Osteocyte (in vitro differentiated cells): ENCODE measurements around the gene ZNF527. TPM values are rescaled to one million over a fixed set of nuclear protein-coding genes. Genes with fewer than 3 reads are reported as not detected.
"Not testable (repeated sequence)": the region's sequence is repeated elsewhere in the genome, so short reads cannot be mapped to it uniquely, and the experiment has no call there.

Source experiments
- DNase-seq: peaks from one replicate; pipeline ENCODE4 v3.0.0; 2021; ENCODE audit warnings: mixed read lengths; ENCODE audit not compliant: unreplicated experiment; ENCODE audit errors: extremely low spot score
- H3K27ac Mint-ChIP-seq: one replicate; pipeline ENCODE4 v1.8.0; 2021; ENCODE audit warnings: mild to moderate bottlenecking, mixed read lengths; ENCODE audit not compliant: unreplicated experiment
- H3K27me3 Mint-ChIP-seq: one replicate; pipeline ENCODE4 v1.8.0; 2021; ENCODE audit warnings: mixed read lengths; ENCODE audit not compliant: unreplicated experiment
- H3K36me3 Mint-ChIP-seq: one replicate; pipeline ENCODE4 v1.8.0; 2021; ENCODE audit warnings: mixed read lengths; ENCODE audit not compliant: unreplicated experiment
- H3K4me1 Mint-ChIP-seq: one replicate; pipeline ENCODE4 v1.8.0; 2021; ENCODE audit warnings: mixed read lengths; ENCODE audit not compliant: unreplicated experiment
- H3K4me3 Mint-ChIP-seq: one replicate; pipeline ENCODE4 v1.8.0; 2021; ENCODE audit warnings: mild to moderate bottlenecking, moderate library complexity, mixed read lengths; ENCODE audit not compliant: unreplicated experiment
- H3K9me3 Mint-ChIP-seq: one replicate; pipeline ENCODE4 v1.8.0; 2021; ENCODE audit warnings: mixed read lengths; ENCODE audit not compliant: unreplicated experiment
- total RNA-seq: library from RNA; stranded (reverse); gene quantifications from 2 replicates; pipeline ENCODE4 v1.2.1, GENCODE V29; 2021
- TF ChIP-seq, protein P1 (sequence below): fragments of 200-600 bp; sonication (generic); IDR thresholded peaks from 2 replicates; pipeline ENCODE4 v1.5.0; 2021; ENCODE audit warnings: antibody characterized with exemption, mild to moderate bottlenecking, moderate library complexity

The ZNF527 gene
- total RNA-seq, 1 donor from 2014 or later: 7.3 TPM

DNA sequence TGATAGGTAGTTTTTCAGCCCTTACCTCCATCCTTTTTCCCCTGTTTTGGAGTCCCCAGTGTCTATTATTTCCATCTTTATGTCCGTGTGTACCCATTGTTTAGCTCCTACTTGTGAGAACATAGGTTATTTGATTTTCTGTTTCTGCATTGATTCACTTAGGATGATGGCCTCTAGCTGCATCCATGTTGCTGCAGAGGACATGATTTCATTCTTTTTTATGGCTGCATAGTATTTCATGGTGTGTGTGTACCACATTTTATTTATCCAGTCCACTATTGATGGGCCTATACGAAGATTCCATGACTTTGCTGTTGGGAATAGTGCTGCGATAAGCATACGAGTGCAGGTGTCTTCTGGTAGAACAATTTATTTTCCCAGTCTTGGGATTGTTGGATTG is 15.0 kb upstream of the ZNF527 start:
- peaks cover 25% of the 10 kb centered on the region for H3K9me3 Mint-ChIP-seq
- no peaks in the 10 kb centered on the region for H3K4me1 Mint-ChIP-seq
- peaks cover 80% of the 10 kb centered on the region for H3K36me3 Mint-ChIP-seq
- H3K4me3 Mint-ChIP-seq: no peak overlapping the region
- no peak overlapping the region for H3K27ac Mint-ChIP-seq
- no peak for DNase-seq
- TF ChIP-seq, protein P1, sequence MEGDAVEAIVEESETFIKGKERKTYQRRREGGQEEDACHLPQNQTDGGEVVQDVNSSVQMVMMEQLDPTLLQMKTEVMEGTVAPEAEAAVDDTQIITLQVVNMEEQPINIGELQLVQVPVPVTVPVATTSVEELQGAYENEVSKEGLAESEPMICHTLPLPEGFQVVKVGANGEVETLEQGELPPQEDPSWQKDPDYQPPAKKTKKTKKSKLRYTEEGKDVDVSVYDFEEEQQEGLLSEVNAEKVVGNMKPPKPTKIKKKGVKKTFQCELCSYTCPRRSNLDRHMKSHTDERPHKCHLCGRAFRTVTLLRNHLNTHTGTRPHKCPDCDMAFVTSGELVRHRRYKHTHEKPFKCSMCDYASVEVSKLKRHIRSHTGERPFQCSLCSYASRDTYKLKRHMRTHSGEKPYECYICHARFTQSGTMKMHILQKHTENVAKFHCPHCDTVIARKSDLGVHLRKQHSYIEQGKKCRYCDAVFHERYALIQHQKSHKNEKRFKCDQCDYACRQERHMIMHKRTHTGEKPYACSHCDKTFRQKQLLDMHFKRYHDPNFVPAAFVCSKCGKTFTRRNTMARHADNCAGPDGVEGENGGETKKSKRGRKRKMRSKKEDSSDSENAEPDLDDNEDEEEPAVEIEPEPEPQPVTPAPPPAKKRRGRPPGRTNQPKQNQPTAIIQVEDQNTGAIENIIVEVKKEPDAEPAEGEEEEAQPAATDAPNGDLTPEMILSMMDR: no peak
- H3K27me3 Mint-ChIP-seq: no peaks in the 10 kb centered on the region

DNA sequence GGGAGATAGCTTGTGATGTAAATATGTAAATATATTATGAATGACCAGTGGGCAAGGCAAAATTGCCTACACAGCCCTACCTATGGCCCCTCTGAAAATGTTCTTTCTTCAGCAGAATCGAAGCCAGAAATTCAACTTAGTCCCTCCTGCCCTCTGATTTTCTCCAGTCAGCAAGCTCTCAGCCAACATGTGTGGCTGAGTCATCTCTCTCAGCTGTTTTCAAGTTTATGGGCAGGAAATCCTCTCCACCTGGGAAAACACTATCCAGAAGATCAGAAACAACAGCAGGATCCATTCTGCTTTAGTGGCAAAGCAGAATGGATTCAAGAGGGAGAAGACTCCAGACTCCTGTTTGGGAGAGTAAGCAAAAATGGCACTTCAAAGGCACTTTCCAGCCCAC is 8.9 kb upstream of the ZNF527 start:
- H3K27me3 Mint-ChIP-seq: no peaks in the 10 kb centered on the region
- H3K9me3 Mint-ChIP-seq: peaks cover 29% of the 10 kb centered on the region
- TF ChIP-seq, protein P1: no peak
- H3K36me3 Mint-ChIP-seq: peaks cover 73% of the 10 kb centered on the region
- H3K27ac Mint-ChIP-seq: no peak overlapping the region
- H3K4me1 Mint-ChIP-seq: no peaks in the 10 kb centered on the region
- no peak overlapping the region for H3K4me3 Mint-ChIP-seq
- DNase-seq: no peak

DNA sequence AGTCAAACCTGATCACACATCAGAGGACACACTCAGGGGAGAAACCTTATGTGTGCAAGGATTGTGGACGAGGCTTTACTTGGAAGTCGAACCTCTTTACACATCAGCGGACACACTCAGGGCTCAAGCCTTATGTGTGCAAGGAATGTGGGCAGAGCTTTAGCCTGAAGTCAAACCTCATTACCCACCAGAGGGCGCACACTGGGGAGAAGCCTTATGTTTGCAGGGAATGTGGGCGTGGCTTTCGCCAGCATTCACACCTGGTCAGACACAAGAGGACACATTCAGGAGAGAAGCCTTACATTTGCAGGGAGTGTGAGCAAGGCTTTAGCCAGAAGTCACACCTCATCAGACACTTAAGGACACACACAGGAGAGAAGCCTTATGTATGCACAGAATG is 8.2 kb upstream of the ZNF527 start:
- Mint-ChIP-seq H3K27me3 (no peaks in the 10 kb centered on the region), H3K4me1 (no peaks in the 10 kb centered on the region), H3K4me3 (no peak overlapping the region), H3K36me3 (peaks cover 65% of the 10 kb centered on the region), H3K27ac (no peak overlapping the region), H3K9me3 (peaks cover 21% of the 10 kb centered on the region)
- TF ChIP-seq, protein P1: no peak
- DNase-seq: no peak

DNA sequence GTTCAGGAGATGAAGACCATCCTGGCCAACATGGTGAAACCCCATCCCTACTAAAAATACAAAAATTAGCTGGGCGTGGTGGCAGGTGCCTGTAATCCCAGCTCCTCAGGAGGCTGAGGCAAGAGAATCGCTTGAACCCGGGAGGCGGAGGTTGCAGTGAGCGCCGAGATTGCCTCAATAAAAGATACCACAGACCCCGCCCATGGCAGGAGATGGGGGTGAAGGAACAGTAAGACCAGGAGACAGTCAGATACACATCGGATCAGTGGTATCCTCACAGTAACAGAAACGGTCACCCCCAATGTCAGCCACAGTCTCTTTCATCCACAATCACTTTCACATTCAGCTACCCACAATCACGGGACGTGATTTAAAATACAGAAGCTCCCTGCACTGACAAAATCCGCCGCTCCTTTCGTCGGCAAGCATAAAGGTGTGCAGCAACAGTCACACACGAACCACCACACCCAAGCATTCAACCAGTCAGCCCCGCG is 466 bp upstream of the ZNF527 start:
- not testable (repeated sequence) for H3K36me3 Mint-ChIP-seq, H3K27me3 Mint-ChIP-seq, DNase-seq
- H3K9me3 Mint-ChIP-seq: peaks cover 12% of the 10 kb centered on the region
- H3K4me3 Mint-ChIP-seq: peak overlapping the region; percentile 99
- peaks cover 15% of the 10 kb centered on the region for H3K4me1 Mint-ChIP-seq
- H3K27ac Mint-ChIP-seq: peak overlapping the region; percentile 96

DNA sequence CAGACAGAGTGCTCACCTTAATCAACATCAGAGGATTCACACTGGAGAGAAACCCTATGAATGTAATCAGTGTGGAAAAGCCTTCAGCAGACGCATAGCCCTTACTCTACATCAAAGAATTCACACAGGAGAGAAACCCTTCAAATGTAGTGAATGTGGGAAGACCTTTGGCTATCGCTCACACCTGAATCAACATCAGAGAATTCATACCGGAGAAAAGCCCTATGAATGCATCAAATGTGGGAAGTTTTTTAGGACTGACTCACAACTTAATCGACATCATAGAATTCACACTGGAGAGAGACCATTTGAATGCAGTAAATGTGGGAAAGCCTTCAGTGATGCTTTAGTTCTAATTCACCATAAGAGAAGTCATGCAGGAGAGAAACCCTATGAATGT is 18.3 kb downstream of the ZNF527 start:
- Mint-ChIP-seq H3K4me3 (no peak overlapping the region), H3K36me3 (peaks cover 66% of the 10 kb centered on the region), H3K9me3 (peaks cover 63% of the 10 kb centered on the region), H3K27me3 (no peaks in the 10 kb centered on the region), H3K27ac (no peak overlapping the region), H3K4me1 (no peaks in the 10 kb centered on the region)
- no peak for DNase-seq
- TF ChIP-seq, protein P1: no peak

DNA sequence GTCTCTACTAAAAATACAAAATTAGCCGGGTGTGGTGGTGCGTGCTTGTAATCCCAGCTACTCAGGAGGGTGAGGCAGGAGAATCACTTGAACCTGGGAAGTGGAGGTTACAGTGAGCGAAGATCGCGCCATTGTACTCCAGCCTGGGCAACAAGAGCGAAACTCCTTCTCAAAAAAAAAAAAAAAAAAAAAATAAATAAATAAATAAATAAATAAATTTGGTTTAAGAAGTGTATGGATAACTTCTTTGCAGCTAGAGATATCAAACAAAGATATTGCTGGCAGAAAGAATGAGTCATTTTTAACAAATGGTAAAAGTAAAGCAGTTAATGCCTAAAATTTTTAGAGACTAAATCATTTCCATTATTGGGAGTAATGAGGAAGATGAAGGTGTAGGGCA is 20.5 kb downstream of the ZNF527 start:
- not testable (repeated sequence) for DNase-seq, H3K27me3 Mint-ChIP-seq, H3K4me3 Mint-ChIP-seq, H3K27ac Mint-ChIP-seq, H3K4me1 Mint-ChIP-seq
- H3K36me3 Mint-ChIP-seq: peaks cover 47% of the 10 kb centered on the region
- H3K9me3 Mint-ChIP-seq: peaks cover 55% of the 10 kb centered on the region
